Measurements from ENCODE around the gene MTR.

- TF ChIP-seq CTCF (IDR thresholded peaks at IDR 0.05) (no peak), ZFX (IDR thresholded peaks at IDR 0.05; ENCODE audit: borderline replicate concordance) (no peak)
Observed at GRCh38 chr1:236795035-236795756, at the start of gene MTR.
